ENCODE data around the gene AKAP11.

Gene AKAP11

GRCh38 chr13:42274386-42275097 lies 2.6 kb downstream of the AKAP11 start:
- FAIRE-seq: no peak

- no peak for FAIRE-seq
Observed at GRCh38 chr13:42275098-42275471, 3.1 kb downstream of the AKAP11 start.

DNA sequence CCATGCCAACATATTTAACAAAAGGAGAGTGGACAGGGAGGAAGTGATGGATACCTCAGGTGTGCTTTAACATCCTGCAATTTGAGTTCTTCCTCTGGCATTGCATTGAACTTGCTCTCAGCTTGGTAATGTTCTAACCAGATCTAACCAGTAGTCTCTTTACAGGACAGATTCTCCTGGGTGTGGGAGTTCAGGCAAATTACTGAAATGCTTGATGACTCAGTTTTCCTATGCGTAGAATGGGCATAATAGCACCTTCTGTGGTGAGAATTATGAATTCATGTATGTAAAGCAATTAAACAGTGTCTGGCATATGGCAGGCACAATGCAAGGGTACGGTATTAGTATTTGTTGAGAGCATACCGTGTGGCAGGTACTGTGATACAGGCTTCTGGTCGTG lies 3.6 kb downstream of the AKAP11 start:
- FAIRE-seq: no peak

- FAIRE-seq: no peak
Observed at GRCh38 chr13:42276683-42277082, 4.7 kb downstream of the AKAP11 start.

DNA sequence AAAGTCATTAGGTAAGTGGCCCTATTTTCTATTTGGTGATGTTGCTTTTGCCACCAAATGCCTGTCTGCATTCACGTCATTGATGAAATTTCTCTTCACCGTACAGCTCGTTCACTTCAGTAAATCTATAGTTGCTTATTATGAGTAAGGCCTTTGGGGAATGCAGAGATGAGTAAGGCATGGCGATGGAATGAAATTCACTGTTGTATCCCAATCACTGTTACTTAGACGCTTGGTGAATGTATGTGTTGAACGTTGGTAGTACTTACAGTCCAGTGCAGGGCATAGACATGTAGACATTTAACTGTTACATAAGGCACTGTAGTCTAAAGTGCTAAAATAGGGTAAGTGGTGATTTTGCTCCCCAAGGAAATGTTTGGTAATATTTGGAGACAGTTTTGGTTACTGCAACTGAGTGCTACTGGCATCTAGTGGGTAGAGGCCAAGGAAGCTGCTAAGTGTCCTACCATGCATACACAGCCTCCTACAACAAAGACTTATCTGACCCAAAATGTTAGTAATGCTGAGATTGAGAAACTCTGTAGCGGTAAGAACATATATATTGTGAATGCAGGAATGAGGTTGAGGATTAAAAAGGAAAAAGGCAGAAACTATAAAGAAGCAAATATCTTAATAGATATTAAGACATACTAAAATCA lies 5.8 kb downstream of the AKAP11 start:
- no peak for FAIRE-seq

DNA sequence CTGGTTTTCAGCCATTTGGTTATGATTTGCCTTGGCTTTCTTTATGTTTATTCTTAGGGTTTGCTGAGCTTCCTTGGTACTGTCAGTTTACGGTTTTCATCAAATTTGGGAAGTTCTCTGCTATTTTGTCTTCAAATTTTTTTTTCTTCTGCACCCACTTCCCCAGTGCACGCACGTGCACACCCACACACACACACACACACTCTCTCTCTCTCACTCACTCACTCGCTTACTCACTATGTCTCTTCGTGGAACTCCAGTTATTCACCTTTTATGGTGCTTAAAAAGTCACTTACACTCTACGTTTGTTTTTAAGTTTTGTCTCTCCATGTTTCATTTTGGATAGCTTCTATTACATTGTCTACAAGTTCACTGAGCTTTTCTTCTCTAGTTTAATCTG lies 7.1 kb downstream of the AKAP11 start:
- FAIRE-seq: no peak

DNA sequence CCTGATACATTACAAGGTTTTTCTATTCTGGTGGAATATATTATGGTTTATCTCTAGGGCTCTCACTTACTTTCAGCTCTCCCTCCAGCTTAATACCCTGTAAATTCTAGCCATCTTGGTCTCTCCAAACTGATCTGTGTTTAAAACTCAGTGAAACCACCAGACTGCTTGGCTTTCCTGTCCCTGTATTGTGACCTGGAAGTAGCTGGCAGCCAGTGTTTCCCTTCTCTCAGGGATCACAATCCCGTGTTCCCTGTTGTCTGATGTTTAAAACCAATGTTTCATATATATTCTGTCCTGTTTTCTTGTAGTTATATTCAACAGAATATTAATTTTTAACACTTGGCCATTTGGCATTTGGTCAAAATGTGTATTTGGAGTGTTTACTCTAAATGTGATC lies 8.0 kb downstream of the AKAP11 start:
- no peak for FAIRE-seq

DNA sequence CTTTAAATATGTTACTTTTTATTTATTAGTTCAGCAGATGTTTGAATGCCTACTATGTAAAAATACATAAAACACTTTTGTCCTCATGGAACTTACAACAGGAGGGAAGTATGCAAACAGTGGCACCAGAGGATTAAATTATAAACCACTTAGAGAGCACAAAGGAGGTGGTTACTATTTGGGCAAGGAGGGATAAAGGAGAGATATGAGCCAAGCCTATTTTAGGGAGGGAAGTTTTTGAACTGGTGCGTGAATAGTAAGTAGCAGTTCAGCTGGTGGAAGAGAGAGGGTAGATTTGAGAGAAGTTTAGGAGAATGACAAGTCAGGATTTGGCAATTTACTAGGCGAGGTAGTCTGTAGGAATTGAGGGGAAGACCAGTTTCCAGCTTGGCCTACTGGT lies 8.6 kb downstream of the AKAP11 start:
- no peak for FAIRE-seq

DNA sequence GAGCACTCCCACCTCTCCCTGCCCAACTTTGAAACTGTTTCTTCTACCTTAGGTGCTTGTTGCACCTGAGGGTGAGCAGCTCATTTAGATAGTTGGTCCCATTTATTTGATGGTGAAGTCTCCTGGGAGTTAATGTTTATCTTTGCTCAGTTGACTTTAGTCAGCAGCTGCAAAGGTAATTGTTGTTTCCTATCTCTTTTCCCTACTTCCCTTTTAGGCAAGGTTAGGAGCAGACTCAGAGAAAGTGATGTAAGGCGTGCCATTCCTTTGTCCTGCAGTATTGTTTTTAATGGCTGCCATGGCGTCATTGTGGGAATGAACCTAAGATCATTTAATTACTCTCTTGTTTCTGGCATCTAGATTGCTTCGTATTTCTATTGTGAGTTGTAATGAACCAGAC lies 11.6 kb downstream of the AKAP11 start:
- no peak for FAIRE-seq

DNA sequence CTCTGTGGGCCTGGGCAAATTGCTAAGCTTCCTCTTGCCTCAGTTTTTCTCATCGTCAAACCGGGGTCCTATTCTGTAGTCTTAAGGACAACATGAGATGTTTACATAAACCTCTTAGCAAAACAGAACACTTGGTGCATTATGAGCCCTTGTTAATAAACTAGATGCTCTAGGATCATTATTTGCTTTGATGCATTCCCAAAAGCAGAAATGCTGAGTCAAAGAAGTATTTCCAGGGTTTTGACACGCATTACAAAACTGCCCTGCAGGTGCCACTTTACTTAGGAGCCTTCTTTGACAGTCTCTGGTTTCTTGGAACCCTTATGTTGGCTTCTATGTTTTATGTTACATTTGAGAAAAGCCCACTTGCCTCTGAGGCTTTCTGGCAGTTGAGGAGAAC lies 12.1 kb downstream of the AKAP11 start:
- no peak for FAIRE-seq

- FAIRE-seq: no peak
Observed at GRCh38 chr13:42298392-42298791, 26.4 kb downstream of the AKAP11 start.

GRCh38 chr13:42305503-42305902 lies 33.6 kb downstream of the AKAP11 start:
- no peak for FAIRE-seq

DNA sequence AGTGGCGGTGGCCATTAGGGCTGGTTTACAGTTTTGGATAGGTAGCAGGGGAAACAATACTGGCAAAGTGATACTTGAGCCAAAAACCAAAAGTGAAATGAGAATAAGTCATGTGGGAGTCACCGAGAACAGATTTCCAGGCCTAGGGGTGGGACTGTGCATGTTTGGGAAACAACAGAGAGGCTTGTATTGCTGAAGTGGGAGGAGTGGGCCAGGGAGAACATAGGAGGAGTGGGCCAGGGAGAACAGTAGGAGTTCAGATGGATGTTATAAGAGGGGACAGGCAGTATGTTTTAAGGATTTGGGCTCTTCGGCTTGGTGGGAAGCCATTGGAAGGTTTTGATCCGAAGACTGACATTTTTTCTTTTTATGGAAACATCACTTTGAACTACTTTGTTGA lies 35.5 kb downstream of the AKAP11 start:
- no peak for FAIRE-seq

DNA sequence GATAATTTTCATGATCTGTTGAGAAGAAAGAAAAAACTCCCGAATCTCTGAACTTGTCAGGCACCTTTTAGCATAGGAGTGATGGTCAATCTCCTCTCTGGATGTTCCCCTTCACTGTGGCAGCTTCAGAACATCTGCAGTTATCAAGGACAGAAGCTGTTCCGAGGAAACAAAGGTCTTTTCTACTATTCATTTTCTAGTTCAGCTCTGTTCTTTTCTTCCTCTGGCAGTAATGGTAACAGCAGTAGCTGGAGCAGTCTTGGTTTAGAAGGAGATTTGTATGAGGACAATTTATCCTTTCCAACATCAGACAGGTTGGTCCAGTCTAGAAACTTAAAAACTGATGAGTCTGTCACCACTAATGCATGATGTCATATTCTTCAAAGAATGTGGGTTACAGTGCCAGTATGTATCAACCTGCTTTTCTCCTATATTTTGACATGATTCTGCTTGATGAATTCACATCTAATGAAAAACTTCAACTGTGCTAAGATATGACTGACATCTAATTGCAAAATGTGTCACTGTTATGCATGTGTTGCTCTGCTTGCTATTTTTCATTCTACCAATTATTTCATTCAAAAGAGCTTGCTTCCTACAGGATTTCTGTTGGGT lies 41.0 kb downstream of the AKAP11 start:
- no peak for FAIRE-seq

DNA sequence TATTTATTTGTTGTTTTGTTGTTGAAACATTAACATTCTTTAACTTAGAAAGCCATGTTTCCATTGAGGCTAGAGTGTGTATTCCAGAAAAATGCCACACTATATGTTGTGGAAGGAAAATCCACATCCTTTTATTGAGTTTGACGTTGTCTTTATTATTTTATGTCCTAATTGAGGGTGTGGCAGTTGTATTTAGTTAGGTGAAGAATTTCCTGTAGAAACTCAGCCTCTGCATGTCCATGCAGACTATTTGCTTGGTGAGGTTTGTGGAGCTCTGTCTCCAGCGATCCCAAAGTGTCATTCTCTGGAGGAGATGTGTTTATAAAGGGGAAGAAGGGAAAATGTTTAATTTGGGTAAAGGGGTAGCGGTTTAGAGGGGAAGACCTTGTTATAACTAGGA lies 46.6 kb downstream of the AKAP11 start:
- FAIRE-seq: no peak

DNA sequence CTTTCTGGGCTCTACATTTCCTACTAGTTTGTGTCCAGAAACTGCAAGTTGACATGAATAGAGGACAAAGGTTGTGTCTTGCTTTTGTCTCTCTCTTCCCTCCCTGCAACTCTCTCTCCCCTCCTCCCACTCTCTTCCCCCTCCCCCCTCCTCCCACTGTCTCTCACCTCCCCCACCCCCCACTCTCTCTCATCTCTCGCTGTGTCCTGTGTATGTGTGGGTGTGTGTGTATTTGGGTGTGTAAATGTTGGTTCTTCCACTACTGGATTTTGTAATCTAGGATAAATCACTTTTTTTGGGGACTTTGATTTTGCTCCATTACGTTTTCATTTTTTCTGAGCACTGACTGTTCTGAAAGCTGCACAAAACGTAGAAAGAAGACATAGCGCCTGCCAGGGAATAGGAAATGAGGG lies 48.4 kb downstream of the AKAP11 start:
- no peak for FAIRE-seq

- no peak for FAIRE-seq
Observed at GRCh38 chr13:42322806-42323205, 50.9 kb downstream of the AKAP11 start.

- FAIRE-seq: no peak
Observed at GRCh38 chr13:42324704-42325103, 52.8 kb downstream of the AKAP11 start.

DNA sequence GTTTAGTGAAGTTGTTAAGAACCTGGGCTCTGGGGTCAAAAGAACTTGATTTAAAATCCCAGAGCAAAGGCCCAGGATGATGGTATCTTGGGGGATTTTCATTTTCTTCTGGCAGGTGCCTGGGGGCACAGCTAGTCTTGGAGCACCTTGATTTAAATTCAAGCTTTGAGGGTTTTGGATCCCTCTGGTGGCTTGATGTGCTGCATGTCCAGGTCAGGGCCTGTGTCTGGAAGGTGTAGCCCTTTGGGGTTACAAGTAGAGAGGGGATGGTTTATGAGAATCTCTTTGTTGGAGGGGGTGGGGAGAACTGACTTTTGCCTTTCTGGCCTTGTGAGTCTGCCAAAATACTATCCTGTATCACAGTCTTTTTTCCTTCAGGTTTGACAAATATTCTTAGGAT lies 55.8 kb downstream of the AKAP11 start:
- FAIRE-seq: no peak

- FAIRE-seq: no peak
Observed at GRCh38 chr13:42328672-42329071, 56.7 kb downstream of the AKAP11 start.

GRCh38 chr13:42329239-42329638 lies 57.3 kb downstream of the AKAP11 start:
- no peak for FAIRE-seq

DNA sequence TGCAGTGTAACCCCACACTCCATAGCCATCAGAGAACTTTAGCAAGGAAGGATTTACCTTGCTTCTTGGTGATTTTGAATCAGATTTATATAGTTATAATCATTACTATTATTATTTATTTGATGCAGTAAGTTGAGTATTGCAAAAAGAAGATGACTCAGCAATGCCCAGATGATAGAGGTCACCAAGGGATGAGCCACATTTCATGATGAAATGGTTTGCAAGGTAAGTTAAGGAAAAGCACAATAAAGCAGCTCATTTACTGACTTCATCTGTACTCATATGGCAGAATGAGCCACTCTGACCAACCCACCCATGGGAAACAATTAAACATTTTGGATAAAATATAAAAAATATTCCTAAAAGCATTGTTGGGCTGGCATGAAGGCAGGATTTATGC lies 59.1 kb downstream of the AKAP11 start:
- FAIRE-seq: no peak

DNA sequence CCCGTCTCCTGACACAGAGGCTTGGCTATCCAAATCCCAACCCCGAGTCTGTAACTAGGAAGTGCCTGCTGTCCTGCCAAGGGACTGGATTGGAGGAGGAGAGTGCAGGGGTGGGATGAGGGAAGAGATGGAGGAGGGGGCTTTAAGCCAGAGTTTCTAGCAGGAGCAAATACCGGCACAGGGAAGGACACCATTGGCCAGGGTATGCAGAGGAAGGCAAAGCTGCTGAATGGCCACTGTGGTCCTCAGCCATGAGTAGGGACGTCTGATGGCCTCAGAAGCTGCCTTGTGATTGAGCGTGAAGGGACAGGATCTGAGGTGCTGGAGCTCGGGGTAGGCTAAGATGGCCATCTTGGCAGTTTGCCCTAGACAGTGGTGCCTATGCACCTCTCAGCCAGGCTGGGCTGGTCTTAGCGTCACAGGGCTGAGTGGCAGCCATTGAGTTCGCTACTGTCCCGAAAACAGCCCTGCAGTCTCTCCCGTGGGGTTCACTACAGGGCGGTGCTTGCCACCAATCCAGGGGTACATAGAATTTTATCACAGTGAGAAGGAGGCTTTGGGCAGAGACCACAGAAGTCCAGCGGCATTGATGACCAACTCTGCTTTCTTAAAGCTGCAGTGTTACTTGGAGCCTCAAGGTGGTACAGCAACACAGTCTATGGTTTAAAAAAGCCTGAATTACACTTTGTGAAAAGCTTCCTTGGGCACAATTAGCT lies 61.8 kb downstream of the AKAP11 start:
- FAIRE-seq: no peak

GRCh38 chr13:42334329-42334706 lies 62.4 kb downstream of the AKAP11 start:
- FAIRE-seq: no peak
